ENCODE measurements around the gene ZNF587.
"Not testable (repeated sequence)": the region's sequence is repeated elsewhere in the genome, so short reads cannot be mapped to it uniquely, and the experiment has no call there.

The ZNF587 gene

DNA sequence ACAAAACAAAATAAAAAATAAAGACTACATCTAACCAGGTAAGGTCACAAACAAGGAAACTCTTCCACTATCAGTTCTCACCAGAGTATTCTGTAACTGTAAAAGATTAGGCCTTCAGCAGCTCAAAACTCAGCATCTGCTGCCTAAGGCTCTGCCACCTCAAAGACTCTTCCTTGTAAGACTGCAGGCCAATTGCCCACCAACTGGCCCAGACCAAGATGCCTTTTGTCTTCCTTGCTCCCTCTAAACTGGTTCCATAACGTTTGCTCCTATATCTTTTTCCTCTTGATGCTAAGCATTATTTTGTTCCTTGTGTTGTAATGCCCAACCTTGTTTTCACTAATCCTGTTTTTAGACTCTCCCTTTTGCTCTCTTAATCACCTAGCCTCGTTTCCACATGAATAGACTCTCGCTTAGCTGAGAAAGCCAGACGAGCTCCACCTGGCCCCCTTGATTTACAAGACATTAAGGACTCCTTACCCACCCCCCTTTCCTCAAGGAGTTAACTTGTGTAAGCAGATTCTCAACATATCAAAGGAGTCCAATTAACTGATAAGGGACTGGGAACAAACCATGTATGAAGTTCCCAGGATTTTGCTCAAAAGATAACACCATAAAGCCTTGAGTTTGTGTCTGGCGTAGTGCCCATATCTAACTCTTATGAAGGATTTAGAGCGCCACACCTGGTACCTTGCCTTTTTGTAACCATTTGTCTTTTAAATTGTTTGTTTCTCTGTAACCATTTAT is 37.7 kb downstream of the ZNF587 start:
- DNase-seq (ENCODE audit: low read depth), result no peak

DNA sequence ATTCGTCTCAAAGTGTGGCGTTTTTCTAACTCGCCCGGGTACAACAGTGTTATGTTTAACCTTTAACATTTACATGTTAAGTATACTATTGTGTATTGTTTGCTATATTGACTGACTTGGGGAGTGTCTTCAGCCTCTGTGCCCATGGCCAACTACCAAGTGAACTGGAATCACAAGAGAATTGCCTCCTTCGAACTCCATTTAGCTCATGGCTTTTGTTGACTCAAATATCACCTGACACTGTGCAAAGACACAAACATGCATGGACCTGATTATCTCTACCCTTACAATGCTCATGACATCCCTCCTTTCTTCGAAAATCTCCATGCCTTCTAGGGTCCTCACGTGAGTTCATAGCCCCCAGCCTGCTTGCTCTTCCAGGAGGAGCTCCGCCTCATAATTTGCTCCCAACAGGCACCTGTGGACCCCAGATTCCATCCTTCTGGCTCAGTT is 38.5 kb downstream of the ZNF587 start:
- no peak for DNase-seq (ENCODE audit: low read depth)

DNA sequence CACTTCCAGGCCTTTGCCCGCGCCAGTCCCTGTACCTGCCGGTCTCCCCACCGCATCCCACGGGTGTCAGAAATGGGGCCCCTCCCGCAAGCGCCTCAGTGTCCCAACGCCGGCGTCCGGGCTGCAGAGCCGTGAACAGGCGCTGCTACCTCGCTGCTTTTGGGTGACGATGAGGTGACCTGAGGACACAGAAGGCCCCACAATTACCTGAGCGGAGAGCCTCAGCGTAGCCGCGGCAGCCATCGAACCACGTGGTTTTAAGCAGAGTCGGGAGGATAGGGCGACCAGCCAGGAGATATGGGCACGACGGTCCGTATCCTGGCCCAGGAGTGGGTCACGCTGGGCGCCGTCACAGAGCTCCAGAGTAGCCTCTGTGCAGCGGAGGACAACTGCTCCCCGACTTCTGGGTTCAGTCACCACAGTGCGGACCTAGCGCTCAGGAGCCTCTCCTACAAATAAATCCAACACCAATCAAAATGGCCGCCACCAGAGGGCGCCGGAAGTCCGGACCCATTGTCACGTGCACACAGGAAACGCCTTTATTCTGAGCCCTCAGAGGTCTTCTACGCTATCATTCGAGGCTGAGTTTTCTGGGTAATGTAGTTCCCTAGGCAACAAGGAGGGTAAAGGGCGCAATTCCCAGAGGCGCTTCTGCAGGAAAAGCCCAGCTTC is 39.0 kb downstream of the ZNF587 start, which contains the start of gene ZNF814:
TSS of gene ZNF814 (minus strand) at position 478 of the 672 bp plus-strand sequence. CDS start at position 243, 235 bp downstream.
- DNase-seq (ENCODE audit: low read depth), result peak; percentile 71

DNA sequence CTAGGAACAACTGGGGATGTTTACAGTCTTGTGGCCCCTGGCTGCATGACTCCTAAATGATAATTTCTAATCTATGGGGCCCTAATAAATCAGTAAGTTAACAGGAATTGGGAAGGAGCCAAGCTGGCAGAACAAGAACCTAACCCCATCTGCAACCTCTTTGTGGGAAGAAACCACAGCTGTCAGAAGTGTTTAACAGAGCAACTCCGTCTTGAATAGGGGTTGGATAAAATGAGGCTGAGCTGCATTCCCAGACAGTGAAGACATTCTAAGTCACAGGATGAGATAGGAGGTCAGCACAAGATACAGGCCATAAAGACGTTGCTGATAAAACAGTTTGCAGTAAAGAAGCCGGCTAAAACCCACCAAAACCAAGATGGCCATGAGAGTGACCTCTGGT is 41.0 kb downstream of the ZNF587 start:
- DNase-seq (ENCODE audit: low read depth), result not testable (repeated sequence)

DNA sequence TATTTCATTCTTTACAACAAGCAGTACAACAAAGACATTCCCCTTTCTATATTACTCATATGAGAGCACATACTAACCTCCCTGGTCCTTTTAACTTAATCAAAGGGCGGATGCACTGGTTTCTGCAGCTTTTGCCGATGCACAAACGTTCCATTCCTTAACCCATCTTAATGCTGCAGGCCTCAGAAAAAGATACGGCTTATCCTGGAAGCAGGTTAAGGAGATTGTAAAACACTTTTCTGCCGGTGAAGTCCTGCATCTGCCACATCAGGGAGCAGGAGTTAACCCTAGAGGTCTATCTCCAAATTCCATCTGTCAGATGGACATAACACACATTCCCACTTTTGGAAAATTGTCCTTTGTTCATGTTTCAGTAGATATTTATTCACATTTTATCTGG is 50.7 kb downstream of the ZNF587 start:
- no peak for DNase-seq (ENCODE audit: low read depth)

DNA sequence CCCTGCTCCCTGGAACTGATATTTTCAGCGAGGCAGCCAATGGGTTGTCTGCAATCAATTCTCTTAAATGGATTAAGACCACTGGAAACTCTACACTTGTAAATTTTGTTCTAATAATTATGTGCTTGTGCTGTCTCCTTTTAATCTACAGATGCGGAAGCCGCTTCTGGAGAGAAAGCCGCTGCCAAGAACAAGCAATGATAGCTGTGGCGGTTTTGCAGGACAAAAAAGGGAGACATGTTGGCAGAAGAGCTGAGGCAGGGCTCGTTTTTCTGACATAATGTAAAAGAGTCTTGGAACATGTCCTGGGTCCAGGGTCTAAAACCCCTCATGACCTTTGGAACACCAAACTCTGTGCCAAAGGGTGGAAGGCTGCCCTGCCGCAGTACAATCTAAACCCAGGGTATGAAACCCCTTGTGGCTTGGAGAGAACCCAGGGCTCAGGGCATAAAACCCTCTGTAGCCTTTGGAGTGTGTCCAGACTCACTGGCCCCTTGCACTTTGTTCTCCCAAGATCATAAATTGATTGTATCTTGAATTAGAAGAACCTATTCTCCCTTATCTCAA is 54.0 kb downstream of the ZNF587 start:
- no peak for DNase-seq (ENCODE audit: low read depth)

DNA sequence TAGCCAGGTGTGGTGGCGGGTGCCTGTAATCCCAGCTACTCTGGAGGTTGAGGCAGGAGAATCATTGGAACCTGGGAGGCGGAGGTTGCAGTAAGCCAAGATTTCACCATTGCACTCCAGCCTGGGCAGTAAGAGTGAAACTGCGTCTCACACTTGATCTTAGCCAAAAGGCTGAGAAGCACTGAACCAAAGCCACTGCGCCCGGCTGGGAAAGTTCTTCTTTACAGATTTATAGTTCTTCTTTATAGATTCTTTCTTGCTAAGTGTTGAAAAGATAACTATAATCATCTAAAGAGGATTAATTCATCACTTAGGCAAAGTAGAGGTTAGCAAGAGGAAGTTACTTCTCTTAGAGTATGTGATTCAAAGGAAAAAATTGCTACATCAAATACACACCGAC is 55.6 kb downstream of the ZNF587 start:
- DNase-seq (ENCODE audit: low read depth), result no peak

DNA sequence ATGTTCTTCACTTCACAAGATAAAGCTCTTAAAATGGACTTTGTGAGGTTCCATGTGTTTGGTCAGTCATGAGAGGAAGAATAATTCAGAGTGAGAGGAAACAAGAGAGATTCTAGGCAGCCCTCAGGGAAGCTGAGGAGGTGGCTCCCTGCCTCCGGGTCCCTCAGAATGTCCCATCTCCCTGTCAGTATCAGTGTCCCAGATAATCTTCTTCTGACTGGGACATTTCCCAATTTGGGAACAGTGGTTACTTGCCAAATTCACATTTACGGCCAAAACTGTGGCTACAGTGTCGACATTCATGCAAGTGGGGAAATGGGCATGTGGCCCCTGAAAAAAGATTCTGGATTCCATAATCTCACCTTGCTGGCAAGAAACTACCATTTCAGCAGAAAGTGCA is 57.7 kb downstream of the ZNF587 start:
- no peak for DNase-seq (ENCODE audit: low read depth)

DNA sequence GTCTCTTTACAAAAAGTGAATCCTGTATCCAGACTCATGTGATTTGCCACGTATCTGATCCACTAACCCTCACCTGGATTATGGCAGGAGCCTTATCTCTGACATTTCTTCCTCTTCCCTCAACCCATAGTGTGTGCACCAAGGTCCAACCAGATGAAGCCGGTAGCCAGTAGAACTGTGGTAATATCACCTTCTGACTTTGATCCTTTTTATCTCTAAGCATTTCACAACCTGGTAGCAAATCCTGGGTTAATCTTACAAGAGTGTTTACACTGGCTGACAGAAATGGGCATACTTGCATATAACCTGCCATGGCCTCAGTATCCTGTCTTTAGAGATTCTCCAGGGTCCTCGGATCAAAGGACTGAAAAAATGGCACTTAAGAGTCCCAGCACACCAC is 64.9 kb downstream of the ZNF587 start:
- DNase-seq (ENCODE audit: low read depth), result no peak

Data from activated T-cell treated with anti-CD3 and anti-CD28 coated beads for 1 hour (primary cell).